Ectodermal cell (in vitro differentiated cells): ENCODE data around the gene ZFP28. TPM values are rescaled to one million over a fixed set of nuclear protein-coding genes. Genes with fewer than 3 reads are reported as not detected.

Source experiments
- H3K27ac ChIP-seq: 2 replicates; pipeline ENCODE4 v1.7.0; 2013; ENCODE audit warnings: mild to moderate bottlenecking, low read depth, low read length; ENCODE audit not compliant: insufficient read depth, poor library complexity, severe bottlenecking
- H3K27me3 ChIP-seq: 2 replicates; pipeline ENCODE4 v1.7.0; 2013; ENCODE audit warnings: mild to moderate bottlenecking, low read length; ENCODE audit not compliant: insufficient read depth, control insufficient read depth, poor library complexity, severe bottlenecking
- H3K36me3 ChIP-seq: one replicate; pipeline ENCODE4 v1.7.0; 2013; ENCODE audit warnings: low read length; ENCODE audit not compliant: control insufficient read depth, insufficient read depth
- H3K4me1 ChIP-seq: one replicate; pipeline ENCODE4 v1.7.0; 2013; ENCODE audit warnings: low read length; ENCODE audit not compliant: control insufficient read depth, insufficient read depth
- H3K4me3 ChIP-seq: 2 replicates; pipeline ENCODE4 v1.7.0; 2013; ENCODE audit warnings: low read depth, low read length, control low read depth; ENCODE audit not compliant: insufficient read depth
- H3K9me3 ChIP-seq: 2 replicates; pipeline ENCODE4 v1.7.0; 2013; ENCODE audit warnings: mild to moderate bottlenecking, low read length, moderate library complexity; ENCODE audit not compliant: control insufficient read depth
- WGBS, 2 experiments: methylation state at CpG; one replicate each; pipeline ENCODE4 v1.1.7; 2013; ENCODE audit warnings: missing lambda C conversion rate in 2 of 2; 5-methylcytosine and 5-hydroxymethylcytosine counted together
- polyA plus RNA-seq, 4 experiments: library from polyadenylated mRNA; stranded (reverse); fragments of 50-300 nt; gene quantifications; one replicate each; pipeline ENCODE4 v1.2.3, GENCODE V29; 2013

ZFP28 gene
- polyA plus RNA-seq (2013, experiment 1 of 4), result 7.1 TPM
- polyA plus RNA-seq (2013, experiment 2 of 4), result 6.8 TPM
- 5.9 TPM for polyA plus RNA-seq (2013, experiment 3 of 4)
- polyA plus RNA-seq (2013, experiment 4 of 4), result 5.6 TPM

- Histone ChIP-seq H3K27me3 (no peaks in the 10 kb centered on the region), H3K4me3 (peak within 1 kb of the TSS; percentile 75), H3K36me3 (peaks cover 8% of the 10 kb centered on the region), H3K27ac (no peak within 1 kb of the TSS), H3K4me1 (no peaks in the 10 kb centered on the region), H3K9me3 (no peaks in the 10 kb centered on the region)
- WGBS, 2 experiments, result 2 to 3% methylated on average over 43 to 52 of the region's 65 CpGs
These were observed at the start of gene ZFP28 for GRCh38 chr19:56538761-56539263. TSS of gene ZFP28 (plus strand) at chr19:56538948. CDS start at chr19:56539019, 71 bp downstream.

- no peaks in the 10 kb centered on the region for H3K4me1 ChIP-seq
- H3K27ac ChIP-seq, result no peak overlapping the region
- H3K9me3 ChIP-seq, result peaks cover 9% of the 10 kb centered on the region
- WGBS, 2 experiments, result 76 to 92% methylated on average over 3 of the region's 3 CpGs
- no peaks in the 10 kb centered on the region for H3K36me3 ChIP-seq
- H3K27me3 ChIP-seq, result no peaks in the 10 kb centered on the region
- no peak overlapping the region for H3K4me3 ChIP-seq
These were observed 47.3 kb upstream of the ZFP28 start for GRCh38 chr19:56491399-56491798.

GRCh38 chr19:56504581-56504980 is 34.2 kb upstream of the ZFP28 start:
- Histone ChIP-seq H3K36me3 (no peaks in the 10 kb centered on the region), H3K27me3 (no peaks in the 10 kb centered on the region), H3K4me3 (no peak overlapping the region), H3K4me1 (no peaks in the 10 kb centered on the region), H3K9me3 (peaks cover 10% of the 10 kb centered on the region), H3K27ac (no peak overlapping the region)
- 87 to 88% methylated on average over 2 of the region's 2 CpGs for WGBS, 2 experiments

- no peaks in the 10 kb centered on the region for H3K4me1 ChIP-seq
- WGBS, 2 experiments, result 11 to 12% methylated on average over 74 of the region's 74 CpGs
- H3K9me3 ChIP-seq, result peaks cover 6% of the 10 kb centered on the region
- H3K4me3 ChIP-seq, result peak within 1 kb of the TSS; percentile 49
- no peaks in the 10 kb centered on the region for H3K27me3 ChIP-seq
- H3K27ac ChIP-seq, result peak within 1 kb of the TSS; percentile 81
- no peaks in the 10 kb centered on the region for H3K36me3 ChIP-seq
These were observed 31.1 kb upstream of the ZFP28 start, which contains the start of gene ZNF471 for GRCh38 chr19:56507446-56508289. TSS of gene ZNF471 (plus strand) at chr19:56507855. CDS start at chr19:56511572, 3,717 bp downstream.

GRCh38 chr19:56508290-56508778 is 30.4 kb upstream of the ZFP28 start:
- H3K27me3 ChIP-seq, result no peaks in the 10 kb centered on the region
- H3K36me3 ChIP-seq, result no peaks in the 10 kb centered on the region
- peak overlapping the region; percentile 49 for H3K4me3 ChIP-seq
- H3K4me1 ChIP-seq, result no peaks in the 10 kb centered on the region
- no peak overlapping the region for H3K27ac ChIP-seq
- peaks cover 3% of the 10 kb centered on the region for H3K9me3 ChIP-seq
- 43 to 44% methylated on average over 17 of the region's 17 CpGs for WGBS, 2 experiments

DNA sequence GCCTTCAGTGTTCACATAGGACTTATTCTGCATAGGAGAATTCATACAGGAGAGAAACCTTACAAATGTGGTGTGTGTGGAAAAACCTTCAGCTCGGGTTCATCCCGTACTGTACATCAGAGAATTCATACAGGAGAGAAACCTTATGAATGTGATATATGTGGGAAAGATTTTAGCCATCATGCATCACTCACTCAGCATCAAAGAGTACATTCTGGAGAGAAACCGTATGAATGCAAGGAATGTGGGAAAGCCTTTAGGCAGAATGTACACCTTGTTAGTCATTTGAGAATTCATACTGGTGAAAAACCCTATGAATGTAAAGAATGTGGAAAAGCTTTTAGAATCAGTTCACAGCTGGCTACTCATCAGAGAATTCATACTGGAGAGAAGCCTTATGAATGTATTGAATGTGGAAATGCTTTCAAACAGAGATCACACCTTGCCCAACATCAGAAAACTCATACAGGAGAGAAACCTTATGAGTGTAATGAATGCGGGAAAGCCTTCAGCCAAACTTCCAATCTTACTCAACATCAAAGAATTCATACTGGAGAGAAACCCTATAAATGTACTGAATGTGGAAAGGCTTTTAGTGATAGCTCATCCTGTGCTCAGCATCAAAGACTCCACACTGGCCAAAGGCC is 13.4 kb upstream of the ZFP28 start:
- H3K4me1 ChIP-seq, result no peaks in the 10 kb centered on the region
- peaks cover 14% of the 10 kb centered on the region for H3K9me3 ChIP-seq
- H3K27me3 ChIP-seq, result no peaks in the 10 kb centered on the region
- H3K36me3 ChIP-seq, result peaks cover 3% of the 10 kb centered on the region
- WGBS, 2 experiments, result 78 to 81% methylated on average over 3 of the region's 4 CpGs
- no peak overlapping the region for H3K4me3 ChIP-seq
- H3K27ac ChIP-seq, result no peak overlapping the region

GRCh38 chr19:56537442-56537841 is 1.3 kb upstream of the ZFP28 start:
- Histone ChIP-seq H3K36me3 (peaks cover 8% of the 10 kb centered on the region), H3K27ac (no peak overlapping the region), H3K4me3 (peak overlapping the region; percentile 75), H3K4me1 (no peaks in the 10 kb centered on the region), H3K27me3 (no peaks in the 10 kb centered on the region), H3K9me3 (no peaks in the 10 kb centered on the region)
- WGBS, 2 experiments, result 95 to 96% methylated on average over 3 of the region's 3 CpGs

GRCh38 chr19:56538254-56538760 is 441 bp upstream of the ZFP28 start:
- WGBS, 2 experiments, result 4 to 5% methylated on average over 43 to 44 of the region's 46 CpGs
- Histone ChIP-seq H3K36me3 (peaks cover 8% of the 10 kb centered on the region), H3K4me1 (no peaks in the 10 kb centered on the region), H3K4me3 (peak overlapping the region; percentile 75), H3K27ac (no peak overlapping the region), H3K27me3 (no peaks in the 10 kb centered on the region), H3K9me3 (no peaks in the 10 kb centered on the region)

GRCh38 chr19:56543776-56544175 is 5.0 kb downstream of the ZFP28 start:
- Histone ChIP-seq H3K27me3 (no peaks in the 10 kb centered on the region), H3K9me3 (peaks cover 8% of the 10 kb centered on the region), H3K36me3 (peaks cover 18% of the 10 kb centered on the region), H3K4me1 (no peaks in the 10 kb centered on the region), H3K27ac (no peak overlapping the region), H3K4me3 (no peak overlapping the region)
- 90 to 92% methylated on average over 2 of the region's 2 CpGs for WGBS, 2 experiments

GRCh38 chr19:56547535-56547934 is 8.8 kb downstream of the ZFP28 start:
- no peaks in the 10 kb centered on the region for H3K27me3 ChIP-seq
- no peaks in the 10 kb centered on the region for H3K4me1 ChIP-seq
- H3K36me3 ChIP-seq, result peaks cover 29% of the 10 kb centered on the region
- H3K27ac ChIP-seq, result no peak overlapping the region
- WGBS, 2 experiments, result 86 to 90% methylated on average over 6 of the region's 6 CpGs
- peaks cover 9% of the 10 kb centered on the region for H3K9me3 ChIP-seq
- H3K4me3 ChIP-seq, result no peak overlapping the region
